Hepatocyte (in vitro differentiated cells): ENCODE measurements around the gene KDELR3. TPM values are rescaled to one million over a fixed set of nuclear protein-coding genes. Genes with fewer than 3 reads are reported as not detected.

Experiments used
- DNase-seq: peaks from one replicate; pipeline ENCODE4 v3.0.0-alpha.2; 2016; ENCODE audit warnings: low spot score
- H2AFZ ChIP-seq: fragments of 200-600 bp; sonication (generic); 2 replicates; pipeline ENCODE4 v1.6.0; 2016; ENCODE audit warnings: antibody characterized with exemption, mild to moderate bottlenecking
- H3K27ac ChIP-seq: fragments of 200-600 bp; sonication (generic); 2 replicates; pipeline ENCODE4 v1.5.1; 2016; ENCODE audit warnings: mild to moderate bottlenecking
- H3K27me3 ChIP-seq: fragments of 200-600 bp; sonication (generic); 2 replicates; pipeline ENCODE4 v1.6.1; 2016
- H3K36me3 ChIP-seq: fragments of 200-600 bp; sonication (generic); replicated peaks from 2 replicates; pipeline ENCODE4 v1.5.1; 2016; ENCODE audit warnings: low read depth; ENCODE audit not compliant: insufficient read depth
- H3K4me1 ChIP-seq: fragments of 200-600 bp; sonication (generic); 2 replicates; pipeline ENCODE4 v1.5.1; 2016; ENCODE audit warnings: mild to moderate bottlenecking, moderate library complexity; ENCODE audit not compliant: insufficient read depth
- H3K4me2 ChIP-seq: fragments of 200-600 bp; sonication (generic); 2 replicates; pipeline ENCODE4 v1.6.0; 2016
- H3K4me3 ChIP-seq: fragments of 200-600 bp; sonication (generic); 2 replicates; pipeline ENCODE4 v1.5.1; 2016; ENCODE audit warnings: mild to moderate bottlenecking
- H3K79me2 ChIP-seq: fragments of 200-600 bp; sonication (generic); 2 replicates; pipeline ENCODE4 v1.6.0; 2017; ENCODE audit warnings: mild to moderate bottlenecking
- H3K9me2 ChIP-seq: fragments of 200-600 bp; sonication (generic); replicated peaks from 2 replicates; pipeline ENCODE4 v1.6.0; 2017; ENCODE audit warnings: mild to moderate bottlenecking; ENCODE audit not compliant: insufficient read depth
- H3K9me3 ChIP-seq: fragments of 200-600 bp; sonication (generic); 2 replicates; pipeline ENCODE4 v1.5.1; 2016; ENCODE audit warnings: low read depth, mild to moderate bottlenecking
- H4K20me1 ChIP-seq: fragments of 200-600 bp; sonication (generic); 2 replicates; pipeline ENCODE4 v1.6.0; 2016; ENCODE audit warnings: mild to moderate bottlenecking; ENCODE audit not compliant: insufficient read depth, poor library complexity, severe bottlenecking
- CTCF ChIP-seq: fragments of 200-600 bp; sonication (generic); IDR thresholded peaks from 2 replicates; pipeline ENCODE4 v1.5.1; 2016; ENCODE audit warnings: antibody characterized with exemption, mild to moderate bottlenecking; ENCODE audit not compliant: poor library complexity
- EZH2 ChIP-seq: fragments of 200-600 bp; sonication (generic); IDR thresholded peaks from 2 replicates; pipeline ENCODE4 v1.6.1; 2016; ENCODE audit warnings: antibody characterized with exemption, mild to moderate bottlenecking, borderline replicate concordance
- EZH2phosphoT487 ChIP-seq: fragments of 200-600 bp; sonication (generic); IDR thresholded peaks from one replicate; pipeline ENCODE4 v1.6.1; 2018; ENCODE audit warnings: antibody characterized with exemption, mild to moderate bottlenecking, low read depth, moderate library complexity; ENCODE audit not compliant: unreplicated experiment, severe bottlenecking
- WGBS: methylation state at CpG from one replicate; pipeline ENCODE4 v1.1.6; 2016; ENCODE audit warnings: low lambda C conversion rate; ENCODE audit errors: missing lambda C conversion rate; 5-methylcytosine and 5-hydroxymethylcytosine counted together
- polyA plus RNA-seq: library from polyadenylated mRNA; unstranded; fragments of >200 nt; fragmentation: Nextera tagmentation; extraction: Ambion mirVana; gene quantifications from 2 replicates; pipeline ENCODE4 v1.2.1, GENCODE V29; 2016
- total RNA-seq: library from RNA; depleted of rRNA; stranded (reverse); fragments of >200 nt; gene quantifications from 2 replicates; pipeline ENCODE4 v1.2.3, GENCODE V29; 2014

Gene KDELR3
- total and polyA plus RNA-seq, 2 experiments from 2014 or later: 92.4 to 171 TPM

- no peaks in the 10 kb centered on the region for H3K4me1 ChIP-seq
- H4K20me1 ChIP-seq: no peaks in the 10 kb centered on the region
- no peak overlapping the region for H3K4me3 ChIP-seq
- TF ChIP-seq CTCF (no peak), EZH2phosphoT487 (no peak), EZH2 (no peak)
- no peak overlapping the region for H3K27ac ChIP-seq
- no peaks in the 10 kb centered on the region for H3K36me3 ChIP-seq
- 69% methylated on average over 21 of the region's 21 CpGs for WGBS
- H2AFZ ChIP-seq: no peak overlapping the region
- H3K9me2 ChIP-seq: no peaks in the 10 kb centered on the region
- H3K9me3 ChIP-seq: no peaks in the 10 kb centered on the region
- no peak overlapping the region for H3K4me2 ChIP-seq
- no peaks in the 10 kb centered on the region for H3K27me3 ChIP-seq
- DNase-seq: no peak
- no peaks in the 10 kb centered on the region for H3K79me2 ChIP-seq
These were observed 24.0 kb upstream of the KDELR3 start for GRCh38 chr22:38443628-38444521.

GRCh38 chr22:38444783-38445182 is 23.1 kb upstream of the KDELR3 start:
- no peak for DNase-seq
- Histone ChIP-seq H3K27ac (no peak overlapping the region), H2AFZ (no peak overlapping the region), H3K4me3 (no peak overlapping the region), H3K4me2 (no peak overlapping the region), H3K4me1 (no peaks in the 10 kb centered on the region), H4K20me1 (no peaks in the 10 kb centered on the region), H3K9me2 (no peaks in the 10 kb centered on the region), H3K36me3 (no peaks in the 10 kb centered on the region), H3K79me2 (no peaks in the 10 kb centered on the region), H3K9me3 (no peaks in the 10 kb centered on the region), H3K27me3 (no peaks in the 10 kb centered on the region)
- WGBS: 95% methylated on average over 10 of the region's 10 CpGs
- TF ChIP-seq EZH2: no peak
- TF ChIP-seq CTCF: no peak
- TF ChIP-seq EZH2phosphoT487: no peak

GRCh38 chr22:38446018-38446601 is 21.8 kb upstream of the KDELR3 start:
- Histone ChIP-seq H3K9me3 (no peaks in the 10 kb centered on the region), H3K4me1 (no peaks in the 10 kb centered on the region), H3K27me3 (peaks cover 7% of the 10 kb centered on the region), H3K9me2 (no peaks in the 10 kb centered on the region), H3K36me3 (no peaks in the 10 kb centered on the region), H3K79me2 (no peaks in the 10 kb centered on the region), H4K20me1 (no peaks in the 10 kb centered on the region), H2AFZ (no peak overlapping the region), H3K4me2 (no peak overlapping the region), H3K4me3 (no peak overlapping the region), H3K27ac (no peak overlapping the region)
- TF ChIP-seq CTCF (no peak), EZH2phosphoT487 (no peak), EZH2 (no peak)
- DNase-seq: no peak
- 81% methylated on average over 9 of the region's 9 CpGs for WGBS
